Endothelial cell of umbilical vein (primary cell): ENCODE data around the gene HNRNPLL. TPM values are rescaled to one million over a fixed set of nuclear protein-coding genes. Genes with fewer than 3 reads are reported as not detected.

Source experiments
- BruUV-seq: library from RNA; stranded (reverse); fragments of 400-500 nt; replicated peaks from 2 replicates; lab custom pipeline; 2021; lab: Mats Ljungman, UMichigan
- CTCF ChIA-PET: fragments of 300-600, 350-600 bp; sonication (Branson Sonifier 250); formaldehyde crosslinking; loops from one replicate; lab custom pipeline; 2021; ENCODE audit warnings: antibody characterized with exemption, inconsistent platforms; lab: Charles Lee
- POLR2A ChIA-PET: fragments of 300-600, 350-600 bp; sonication (Branson Sonifier 250); formaldehyde crosslinking; loops from one replicate; lab custom pipeline; 2021; ENCODE audit warnings: antibody characterized with exemption, inconsistent platforms; lab: Charles Lee
- DNase-seq: peaks from one replicate; pipeline ENCODE4 v3.0.0-alpha.2; 2011; ENCODE audit warnings: low read depth, low spot score
- FAIRE-seq: peaks from 2 replicates; lab custom pipeline; 2011; peaks lifted over from hg19 to GRCh38; lab: Jason Lieb, UNC
- H2AFZ ChIP-seq: 2 replicates; pipeline ENCODE4 v1.6.0; 2012; ENCODE audit warnings: low read depth, low read length, control low read depth, inconsistent platforms
- H3K27ac ChIP-seq: 2 replicates; pipeline ENCODE4 v1.5.1; 2011; ENCODE audit warnings: low read depth, mild to moderate bottlenecking, control low read depth, low read length, moderate library complexity; ENCODE audit not compliant: insufficient read depth
- H3K27me3 ChIP-seq, 2 experiments: 2 replicates each; pipeline versions ENCODE4 v1.6.0 to v1.6.1; 2011; ENCODE audit warnings: low read length in 2 of 2, mixed read lengths in 1 of 2; ENCODE audit not compliant: control insufficient read depth in 2 of 2, insufficient read depth in 2 of 2
- H3K36me3 ChIP-seq, 2 experiments: 2 replicates in 1 of 2; 3 replicates in 1 of 2; pipeline ENCODE4 v1.5.1; 2011; ENCODE audit warnings: low read length in 2 of 2, mild to moderate bottlenecking in 1 of 2, moderate library complexity in 1 of 2; ENCODE audit not compliant: control insufficient read depth in 2 of 2, insufficient read depth in 2 of 2; ENCODE audit errors: extremely low read depth in 1 of 2
- H3K4me1 ChIP-seq: 3 replicates; pipeline ENCODE4 v1.5.1; 2011; ENCODE audit warnings: mild to moderate bottlenecking, low read length; ENCODE audit not compliant: control insufficient read depth, insufficient read depth; ENCODE audit errors: extremely low read depth
- H3K4me2 ChIP-seq: 2 replicates; pipeline ENCODE4 v1.6.1; 2011; ENCODE audit warnings: low read length, control low read depth, mixed read lengths; ENCODE audit not compliant: insufficient read depth
- H3K4me3 ChIP-seq, 3 experiments: fragments of 200-600 bp in 1 of 3; sonication (generic), shearing (Covaris generic) in 1 of 3; replicated peaks in 1 of 3; 2 replicates each; pipeline ENCODE4 v1.5.1; 2011 to 2016; ENCODE audit warnings: control low read depth in 3 of 3, low read length in 3 of 3, mild to moderate bottlenecking in 2 of 3, inconsistent platforms in 1 of 3, low read depth in 1 of 3, moderate library complexity in 1 of 3; ENCODE audit not compliant: insufficient read depth in 1 of 3
- H3K79me2 ChIP-seq: 2 replicates; pipeline ENCODE4 v1.6.0; 2012; ENCODE audit warnings: low read length, inconsistent platforms; ENCODE audit not compliant: control insufficient read depth, insufficient read depth
- H3K9ac ChIP-seq: replicated peaks from 2 replicates; pipeline ENCODE3; 2011; ENCODE audit warnings: low read length, control low read depth; ENCODE audit not compliant: insufficient read depth; ENCODE audit errors: extremely low read depth
- H3K9me1 ChIP-seq: replicated peaks from 3 replicates; pipeline ENCODE4 v1.6.0; 2011; ENCODE audit warnings: mild to moderate bottlenecking, low read length; ENCODE audit not compliant: control insufficient read depth, insufficient read depth; ENCODE audit errors: extremely low read depth
- H3K9me3 ChIP-seq: replicated peaks from 2 replicates; pipeline ENCODE4 v1.5.1; 2012; ENCODE audit warnings: low read length, inconsistent platforms; ENCODE audit not compliant: control insufficient read depth, insufficient read depth
- H4K20me1 ChIP-seq: replicated peaks from 2 replicates; pipeline ENCODE3; 2011; ENCODE audit warnings: mild to moderate bottlenecking, low read length; ENCODE audit not compliant: control insufficient read depth, insufficient read depth; ENCODE audit errors: extremely low read depth
- GATA2 ChIP-seq: IDR thresholded peaks from 2 replicates; pipeline ENCODE4 v1.7.0; 2011; ENCODE audit warnings: low read depth, mild to moderate bottlenecking, moderate library complexity, mixed read lengths, low read length; ENCODE audit not compliant: insufficient read length, insufficient read depth
- JUN ChIP-seq: IDR thresholded peaks from 2 replicates; pipeline ENCODE4 v1.6.1; 2011; ENCODE audit warnings: borderline replicate concordance, low read depth; ENCODE audit not compliant: insufficient read length, insufficient read depth
- MYC ChIP-seq: IDR thresholded peaks from one replicate; pipeline ENCODE4 v1.6.1; 2011; ENCODE audit warnings: mild to moderate bottlenecking, low read depth, low read length
- POLR2A ChIP-seq: IDR thresholded peaks from 2 replicates; pipeline ENCODE4 v1.6.1; 2012; ENCODE audit warnings: low read depth, mild to moderate bottlenecking, control low read depth, low read length
- POLR2AphosphoS5 ChIP-seq: IDR thresholded peaks from 2 replicates; pipeline ENCODE4 v1.6.1; 2012; ENCODE audit warnings: low read depth, mild to moderate bottlenecking, control low read depth, low read length, moderate library complexity; ENCODE audit not compliant: insufficient read depth
- dilution Hi-C: fragments of 300-500 bp; cut with MboI; formaldehyde crosslinking; loops from one replicate; pipeline ENCODE4 v1.15.0; 2019; ENCODE audit warnings: low sequenced_read_pairs; ENCODE audit not compliant: extremely low pct_ligation_motif_present
- intact Hi-C: fragments of 100-400 bp; cut with micrococcal nuclease; formaldehyde crosslinking; loops from one replicate; pipeline ENCODE4 v1.10.0; 2022
- polyA plus RNA-seq, 4 experiments: library from polyadenylated mRNA; depleted of rRNA in 3 of 4; stranded (reverse) in 3 of 4; unstranded in 1 of 4; fragments of >200 nt; gene quantifications; 2 replicates each; pipeline versions ENCODE4 v1.2.1 to v1.2.3, GENCODE V29; 2011 to 2012; ENCODE audit warnings: missing spikeins in 1 of 4
- total RNA-seq: library from RNA; stranded (reverse); gene quantifications from 2 replicates; pipeline ENCODE4 v1.2.3, GENCODE V29; 2021
- TF ChIP-seq, protein P1 (sequence below): IDR thresholded peaks from 2 replicates; pipeline ENCODE4 v1.6.1; 2011; ENCODE audit not compliant: insufficient read depth, insufficient read length
- TF ChIP-seq, protein P2 (sequence below), 2 donors: IDR thresholded peaks; 1 replicate in 1 of 2; 2 replicates in 1 of 2; pipeline ENCODE4 v1.5.1; 2011; ENCODE audit warnings: low read length in 2 of 2, mild to moderate bottlenecking in 2 of 2, moderate library complexity in 2 of 2, control low read depth in 1 of 2, inconsistent platforms in 1 of 2, low read depth in 1 of 2; ENCODE audit not compliant: insufficient read depth in 1 of 2; ENCODE audit errors: extremely low read depth in 1 of 2

The HNRNPLL gene
- total and polyA plus RNA-seq, 2 donors (not counting 3 experiments of a cell fraction or from before 2014, with no cell fraction given): 19.8 to 56.2 TPM

DNA sequence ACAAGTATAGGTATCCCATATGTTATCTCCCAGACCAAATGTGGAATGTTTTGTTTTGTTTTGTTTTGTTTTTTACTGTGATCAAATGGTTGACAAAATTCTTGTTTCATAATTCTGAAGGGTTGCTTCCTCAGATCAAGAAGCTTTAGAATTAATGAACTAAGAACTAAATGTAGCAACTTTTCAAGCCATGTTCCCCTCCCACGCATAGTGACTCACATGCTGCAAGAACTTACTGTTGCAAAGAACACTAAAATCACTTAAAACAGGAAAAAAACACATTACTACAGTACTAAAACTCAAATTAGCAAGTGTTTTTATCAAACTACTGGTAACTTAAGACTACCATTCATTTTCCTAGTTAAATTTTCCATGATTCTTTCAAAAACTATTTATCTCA is 30.6 kb downstream of the HNRNPLL start:
- Histone ChIP-seq H3K27ac (no peak overlapping the region), H3K36me3 (peaks cover 9 to 21% of the 10 kb centered on the region in 2 experiments), H3K4me1 (no peaks in the 10 kb centered on the region), H3K9ac (no peak overlapping the region), H3K4me3 (no peak overlapping the region), H2AFZ (no peak overlapping the region), H3K4me2 (no peak overlapping the region), H4K20me1 (no peaks in the 10 kb centered on the region), H3K9me3 (no peaks in the 10 kb centered on the region), H3K79me2 (peaks cover 6% of the 10 kb centered on the region), H3K9me1 (no peaks in the 10 kb centered on the region), H3K27me3 (no peaks in the 10 kb centered on the region)
- dilution Hi-C loops: no loop called here
- intact Hi-C loops: no loop called here
- POLR2A ChIA-PET: no interaction called here
- DNase-seq (peak; percentile 12), FAIRE-seq (no peak)
- TF ChIP-seq, protein P1, sequence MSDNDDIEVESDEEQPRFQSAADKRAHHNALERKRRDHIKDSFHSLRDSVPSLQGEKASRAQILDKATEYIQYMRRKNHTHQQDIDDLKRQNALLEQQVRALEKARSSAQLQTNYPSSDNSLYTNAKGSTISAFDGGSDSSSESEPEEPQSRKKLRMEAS: no peak
- TF ChIP-seq GATA2 (no peak), POLR2AphosphoS5 (no peak), MYC (no peak), JUN (no peak), POLR2A (no peak)
- TF ChIP-seq, protein P2, sequence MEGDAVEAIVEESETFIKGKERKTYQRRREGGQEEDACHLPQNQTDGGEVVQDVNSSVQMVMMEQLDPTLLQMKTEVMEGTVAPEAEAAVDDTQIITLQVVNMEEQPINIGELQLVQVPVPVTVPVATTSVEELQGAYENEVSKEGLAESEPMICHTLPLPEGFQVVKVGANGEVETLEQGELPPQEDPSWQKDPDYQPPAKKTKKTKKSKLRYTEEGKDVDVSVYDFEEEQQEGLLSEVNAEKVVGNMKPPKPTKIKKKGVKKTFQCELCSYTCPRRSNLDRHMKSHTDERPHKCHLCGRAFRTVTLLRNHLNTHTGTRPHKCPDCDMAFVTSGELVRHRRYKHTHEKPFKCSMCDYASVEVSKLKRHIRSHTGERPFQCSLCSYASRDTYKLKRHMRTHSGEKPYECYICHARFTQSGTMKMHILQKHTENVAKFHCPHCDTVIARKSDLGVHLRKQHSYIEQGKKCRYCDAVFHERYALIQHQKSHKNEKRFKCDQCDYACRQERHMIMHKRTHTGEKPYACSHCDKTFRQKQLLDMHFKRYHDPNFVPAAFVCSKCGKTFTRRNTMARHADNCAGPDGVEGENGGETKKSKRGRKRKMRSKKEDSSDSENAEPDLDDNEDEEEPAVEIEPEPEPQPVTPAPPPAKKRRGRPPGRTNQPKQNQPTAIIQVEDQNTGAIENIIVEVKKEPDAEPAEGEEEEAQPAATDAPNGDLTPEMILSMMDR (IDR thresholded peaks at IDR 0.05; ENCODE audit: extremely low read depth in 1 of 2, insufficient read depth in 1 of 2, low read depth in 1 of 2, low read length in 2 of 2): no peak
- CTCF ChIA-PET: interaction anchor here (2.8 kb wide), 1 partner anchor 9 kb away, joined by 20 read pairs; no protein-coding TSS in a partner anchor
- BruUV-seq: no TSS peak
